ENCODE data around the gene ONECUT3. TPM values are rescaled to one million over a fixed set of nuclear protein-coding genes. Genes with fewer than 3 reads are reported as not detected.

The ONECUT3 gene
- total RNA-seq, 1 experiment from 2014 or later, result not detected

GRCh38 chr19:1789261-1790041, 36.1 kb downstream of the ONECUT3 start:
- Mint-ChIP-seq H3K27ac (ENCODE audit: unreplicated experiment) (no peak overlapping the region), H3K9me3 (ENCODE audit: unreplicated experiment) (no peaks in the 10 kb centered on the region), H3K27me3 (ENCODE audit: insufficient read depth, unreplicated experiment) (no peaks in the 10 kb centered on the region), H3K4me3 (ENCODE audit: unreplicated experiment) (no peak overlapping the region), H3K4me1 (ENCODE audit: low read depth, unreplicated experiment) (no peaks in the 10 kb centered on the region), H3K36me3 (ENCODE audit: insufficient read depth, unreplicated experiment) (no peaks in the 10 kb centered on the region)
- BruUV-seq (replicated peaks), result no TSS peak
- Histone ChIP-seq H3K4me3 (ENCODE audit: low read depth, low read length) (no peak overlapping the region), H3K9me3 (0 out of 2 replicates have a peak, but pooled peaks cover 4% of the 10 kb centered on the region), H3K36me3 (ENCODE audit: control insufficient read depth, insufficient read depth, low read length) (no peaks in the 10 kb centered on the region), H3K27me3 (replicated peaks; ENCODE audit: control insufficient read depth, insufficient read depth, low read length) (no peaks in the 10 kb centered on the region), H3K4me1 (no peaks in the 10 kb centered on the region)
- CTCF ChIA-PET, result interaction anchor here (0.6 kb wide), 1 partner anchor 8 kb away, joined by 5 read pairs; no protein-coding TSS in a partner anchor
- no peak for DNase-seq
- intact Hi-C loops (cut with micrococcal nuclease; ENCODE audit: unreplicated experiment), result loop anchor here (10.0 kb wide), 1 partner anchor 115 kb away; no protein-coding TSS in a partner anchor
- POLR2A ChIA-PET, result no interaction called here
- no peak for TF ChIP-seq CTCF (IDR thresholded peaks at IDR 0.05; ENCODE audit: insufficient read depth in 1 of 2, low read depth in 1 of 2, low read length in 1 of 2, severe bottlenecking in 1 of 2, unreplicated experiment in 1 of 2)

- Mint-ChIP-seq H3K27me3 (ENCODE audit: insufficient read depth, unreplicated experiment) (no peaks in the 10 kb centered on the region), H3K4me3 (ENCODE audit: unreplicated experiment) (no peak overlapping the region), H3K36me3 (ENCODE audit: insufficient read depth, unreplicated experiment) (no peaks in the 10 kb centered on the region), H3K9me3 (ENCODE audit: unreplicated experiment) (no peaks in the 10 kb centered on the region), H3K27ac (ENCODE audit: unreplicated experiment) (no peak overlapping the region), H3K4me1 (ENCODE audit: low read depth, unreplicated experiment) (no peaks in the 10 kb centered on the region)
- H3K9me3 ChIP-seq, result 0 out of 2 replicates have a peak, but pooled peaks cover 4% of the 10 kb centered on the region
- CTCF ChIA-PET, result interaction anchor here (0.6 kb wide), 1 partner anchor 8 kb away, joined by 5 read pairs; no protein-coding TSS in a partner anchor
- intact Hi-C loops (cut with micrococcal nuclease; ENCODE audit: unreplicated experiment), result loop anchor here (10.0 kb wide), 1 partner anchor 115 kb away; no protein-coding TSS in a partner anchor
- DNase-seq, result no peak
- no peaks in the 10 kb centered on the region for H3K36me3 ChIP-seq (ENCODE audit: control insufficient read depth, insufficient read depth, low read length)
- BruUV-seq (replicated peaks), result no TSS peak
- H3K27me3 ChIP-seq (replicated peaks; ENCODE audit: control insufficient read depth, insufficient read depth, low read length), result no peaks in the 10 kb centered on the region
- TF ChIP-seq CTCF (IDR thresholded peaks at IDR 0.05; ENCODE audit: insufficient read depth in 1 of 2, low read depth in 1 of 2, low read length in 1 of 2, severe bottlenecking in 1 of 2, unreplicated experiment in 1 of 2), result no peak
- no peaks in the 10 kb centered on the region for H3K4me1 ChIP-seq
- POLR2A ChIA-PET, result no interaction called here
- H3K4me3 ChIP-seq (ENCODE audit: low read depth, low read length), result no peak overlapping the region
Observed at GRCh38 chr19:1790054-1790792, 36.9 kb downstream of the ONECUT3 start.

GRCh38 chr19:1791879-1792278, 38.6 kb downstream of the ONECUT3 start:
- CTCF ChIA-PET, result interaction anchor here (0.7 kb wide), 1 partner anchor 123 kb away, joined by 4 read pairs; no protein-coding TSS in a partner anchor
- POLR2A ChIA-PET, result no interaction called here
- Mint-ChIP-seq H3K9me3 (ENCODE audit: unreplicated experiment) (no peaks in the 10 kb centered on the region), H3K4me3 (ENCODE audit: unreplicated experiment) (no peak overlapping the region), H3K27me3 (ENCODE audit: insufficient read depth, unreplicated experiment) (no peaks in the 10 kb centered on the region), H3K36me3 (ENCODE audit: insufficient read depth, unreplicated experiment) (no peaks in the 10 kb centered on the region), H3K27ac (ENCODE audit: unreplicated experiment) (no peak overlapping the region), H3K4me1 (ENCODE audit: low read depth, unreplicated experiment) (no peaks in the 10 kb centered on the region)
- Histone ChIP-seq H3K9me3 (0 out of 2 replicates have a peak, but pooled peaks cover 4% of the 10 kb centered on the region), H3K27me3 (replicated peaks; ENCODE audit: control insufficient read depth, insufficient read depth, low read length) (no peaks in the 10 kb centered on the region), H3K4me3 (ENCODE audit: low read depth, low read length) (no peak overlapping the region), H3K36me3 (ENCODE audit: control insufficient read depth, insufficient read depth, low read length) (no peaks in the 10 kb centered on the region), H3K4me1 (no peaks in the 10 kb centered on the region)
- intact Hi-C loops (cut with micrococcal nuclease; ENCODE audit: unreplicated experiment), result loop anchor here (10.0 kb wide), 1 partner anchor 117 kb away; no protein-coding TSS in a partner anchor
- BruUV-seq (replicated peaks), result no TSS peak
- no peak for TF ChIP-seq CTCF (IDR thresholded peaks at IDR 0.05; ENCODE audit: insufficient read depth in 1 of 2, low read depth in 1 of 2, low read length in 1 of 2, severe bottlenecking in 1 of 2, unreplicated experiment in 1 of 2)
- DNase-seq, result no peak
